SH-SY5Y (cell line): ENCODE measurements around the gene WDR53.

ENCODE experiments used
- GATA2 ChIP-seq: IDR thresholded peaks from 2 replicates; pipeline ENCODE4 v1.6.1; 2011; ENCODE audit warnings: mild to moderate bottlenecking, low read depth, low read length
- GATA3 ChIP-seq: IDR thresholded peaks from 2 replicates; pipeline ENCODE4 v1.6.1; 2011; ENCODE audit warnings: low read depth, mild to moderate bottlenecking, low read length, moderate library complexity

GRCh38 chr3:196602673-196603072 is 34.3 kb upstream of the WDR53 start:
- no peak for TF ChIP-seq GATA2
- no peak for TF ChIP-seq GATA3
